HepG2 (cell line): ENCODE results near the gene COL4A2. TPM values are rescaled to one million over a fixed set of nuclear protein-coding genes. Genes with fewer than 3 reads are reported as not detected.

Experiments
- ATAC-seq: fragments of 200-7000 bp; cut with Tn5 transposase; 3 replicates; pipeline ENCODE4 v1.9.1; 2020; ENCODE audit warnings: mild to moderate bottlenecking, moderate library complexity
- BruUV-seq: library from RNA; stranded (reverse); fragments of 400-500 nt; replicated peaks from 2 replicates; lab custom pipeline; 2021; lab: Mats Ljungman, UMichigan
- CTCF ChIA-PET: fragments of 300-600 bp; formaldehyde crosslinking; extraction: SDS; loops from one replicate; lab custom pipeline; 2021; ENCODE audit warnings: low total read pairs, inconsistent platforms, low intra/inter-chr PET ratio; lab: Yijun Ruan, JAX
- POLR2A ChIA-PET: fragments of 350-600 bp; sonication (Branson Sonifier 250); formaldehyde crosslinking; loops from one replicate; lab custom pipeline; 2020; ENCODE audit warnings: antibody characterized with exemption, inconsistent platforms; lab: Yijun Ruan, JAX
- DNase-seq: peaks from one replicate; pipeline ENCODE4 v3.0.0-alpha.2; 2015; ENCODE audit warnings: low spot score
- FAIRE-seq: peaks from 3 replicates; lab custom pipeline; 2011; peaks lifted over from hg19 to GRCh38; lab: Jason Lieb, UNC
- H2AFZ ChIP-seq: one replicate; pipeline ENCODE4 v1.6.1; 2011; ENCODE audit warnings: low read length, inconsistent platforms
- H3K27ac ChIP-seq: fragments of 300-600 bp; 3 replicates; pipeline ENCODE4 v1.8.0; 2011; ENCODE audit warnings: mixed run types, mild to moderate bottlenecking, mixed read lengths, low read length, inconsistent platforms; ENCODE audit not compliant: insufficient read depth; ENCODE audit errors: extremely low read length
- H3K27me3 ChIP-seq, 2 experiments: fragments of 200-600 bp in 1 of 2; 2 replicates in 1 of 2; 3 replicates in 1 of 2; pipeline versions ENCODE4 v1.6.0 to v1.8.0; 2011; ENCODE audit warnings: low read length in 2 of 2, mild to moderate bottlenecking in 2 of 2, moderate library complexity in 2 of 2, inconsistent platforms in 1 of 2; ENCODE audit not compliant: insufficient read depth in 2 of 2, control insufficient read depth in 1 of 2
- H3K36me3 ChIP-seq, 2 experiments: fragments of 200-600 bp in 1 of 2; replicated peaks in 1 of 2; 2 replicates in 1 of 2; 3 replicates in 1 of 2; pipeline versions ENCODE4 v1.5.1 to v1.8.0; 2011; ENCODE audit warnings: low read length in 2 of 2, inconsistent platforms in 1 of 2; ENCODE audit not compliant: insufficient read depth in 2 of 2, control insufficient read depth in 1 of 2
- H3K4me1 ChIP-seq: 2 replicates; pipeline ENCODE4 v1.5.1; 2012; ENCODE audit warnings: low read length, inconsistent platforms; ENCODE audit not compliant: insufficient read depth
- H3K4me2 ChIP-seq: 2 replicates; pipeline ENCODE4 v1.6.0; 2011; ENCODE audit warnings: low read depth, low read length, inconsistent platforms
- H3K4me3 ChIP-seq, 3 experiments: fragments of 200-600 bp in 1 of 3; sonication (generic), shearing (Covaris generic) in 1 of 3; replicated peaks in 1 of 3; 2 replicates each; pipeline ENCODE4 v1.5.1; 2011 to 2016; ENCODE audit warnings: low read length in 3 of 3, inconsistent platforms in 2 of 3, low read depth in 2 of 3, mild to moderate bottlenecking in 2 of 3, control low read depth in 1 of 3, mixed read lengths in 1 of 3; ENCODE audit not compliant: insufficient read depth in 1 of 3
- H3K79me2 ChIP-seq: one replicate; pipeline ENCODE4 v1.6.1; 2011; ENCODE audit warnings: low read length, inconsistent platforms; ENCODE audit not compliant: insufficient read depth
- H3K9ac ChIP-seq: 2 replicates; pipeline ENCODE4 v1.6.0; 2011; ENCODE audit warnings: mild to moderate bottlenecking, low read depth, low read length, inconsistent platforms; ENCODE audit not compliant: insufficient read depth
- H3K9me3 ChIP-seq: 2 replicates; pipeline ENCODE4 v1.5.1; 2012; ENCODE audit warnings: mild to moderate bottlenecking, low read length
- H4K20me1 ChIP-seq: 2 replicates; pipeline ENCODE4 v1.6.0; 2011; ENCODE audit warnings: inconsistent platforms, mild to moderate bottlenecking, low read length, moderate library complexity; ENCODE audit not compliant: insufficient read depth
- ARHGAP35 ChIP-seq: sonication (generic); formaldehyde crosslinking; IDR thresholded peaks from 2 replicates; pipeline ENCODE4 v1.9.0; 2022; ENCODE audit warnings: mild to moderate bottlenecking, inconsistent platforms, moderate library complexity, missing genetic modification reagents, borderline replicate concordance
- CENPT ChIP-seq: sonication (generic); formaldehyde crosslinking; IDR thresholded peaks from 2 replicates; pipeline ENCODE4 v1.8.0; 2022; ENCODE audit warnings: low read depth, mild to moderate bottlenecking, moderate library complexity, missing genetic modification reagents
- EEA1 ChIP-seq: sonication (generic); formaldehyde crosslinking; IDR thresholded peaks from 2 replicates; pipeline ENCODE4 v1.5.1; 2020; ENCODE audit warnings: mild to moderate bottlenecking, missing genetic modification reagents, borderline replicate concordance
- FOXC1 ChIP-seq: sonication (generic); formaldehyde crosslinking; IDR thresholded peaks from 2 replicates; pipeline ENCODE4 v1.8.0; 2022; ENCODE audit warnings: mild to moderate bottlenecking, missing genetic modification reagents, borderline replicate concordance
- NFRKB ChIP-seq: fragments of 450-650 bp; IDR thresholded peaks from 2 replicates; pipeline ENCODE4 v1.6.1; 2017
- PAF1 ChIP-seq: IDR thresholded peaks from 2 replicates; pipeline ENCODE4 v1.6.1; 2016; ENCODE audit warnings: missing genetic modification reagents, missing compliant biosample characterization
- SNAI1 ChIP-seq: sonication (generic); formaldehyde crosslinking; IDR thresholded peaks from 2 replicates; pipeline ENCODE4 v1.5.0; 2020; ENCODE audit warnings: mild to moderate bottlenecking, missing genetic modification reagents, borderline replicate concordance
- TCF7 ChIP-seq: sonication (generic); IDR thresholded peaks from 2 replicates; pipeline ENCODE4 v1.6.1; 2016; ENCODE audit warnings: antibody characterized with exemption, low read depth
- ZFX ChIP-seq: sonication (generic); formaldehyde crosslinking; IDR thresholded peaks from 2 replicates; pipeline ENCODE4 v1.4.0; 2020; ENCODE audit warnings: mild to moderate bottlenecking, low read depth, missing genetic modification reagents, moderate library complexity
- ZNF260 ChIP-seq: sonication (generic); formaldehyde crosslinking; IDR thresholded peaks from 2 replicates; pipeline ENCODE4 v1.4.0; 2020; ENCODE audit warnings: missing genetic modification reagents, low read depth, mild to moderate bottlenecking, borderline replicate concordance
- ZNF629 ChIP-seq: sonication (generic); formaldehyde crosslinking; conservative IDR thresholded peaks from 2 replicates; pipeline ENCODE4 v1.5.0; 2020; ENCODE audit warnings: missing genetic modification reagents
- ZNF749 ChIP-seq: sonication (generic); formaldehyde crosslinking; IDR thresholded peaks from 2 replicates; pipeline ENCODE4 v1.8.0; 2022; ENCODE audit warnings: mild to moderate bottlenecking, missing genetic modification reagents, moderate library complexity, borderline replicate concordance
- ZNF816 ChIP-seq: sonication (generic); formaldehyde crosslinking; IDR thresholded peaks from 2 replicates; pipeline ENCODE4 v1.8.0; 2022; ENCODE audit warnings: missing genetic modification reagents, mild to moderate bottlenecking, borderline replicate concordance
- WGBS: methylation state at CpG from one replicate; pipeline ENCODE4 v1.1.6; 2017; ENCODE audit warnings: low lambda C conversion rate; 5-methylcytosine and 5-hydroxymethylcytosine counted together
- in situ Hi-C: cut with HindIII; loops from 2 replicates; pipeline ENCODE4 v1.10.0; 2017; ENCODE audit warnings: low pct_unique_long_range_greater_than_20kb; ENCODE audit not compliant: extremely low pct_ligation_motif_present
- intact Hi-C: fragments of 100-400 bp; cut with micrococcal nuclease; formaldehyde crosslinking; loops from one replicate; pipeline ENCODE4 v1.10.0; 2022; ENCODE audit not compliant: unreplicated experiment
- polyA plus RNA-seq, 8 experiments: library from polyadenylated mRNA; depleted of rRNA in 3 of 8; stranded (reverse) in 7 of 8; unstranded in 1 of 8; fragments of >200 nt; fragmentation: Illumina TruSeq in 4 of 8; extraction: Trizol in 4 of 8; gene quantifications; 2 replicates each; pipeline versions ENCODE4 v1.2.1 to v1.2.3, GENCODE V29; 2011 to 2016; ENCODE audit warnings: low read depth in 4 of 8, missing spikeins in 1 of 8, mixed read lengths in 1 of 8; ENCODE audit not compliant: insufficient read depth in 1 of 8
- total RNA-seq, 5 experiments: library from RNA; depleted of rRNA; stranded (reverse); fragments of >200 nt; fragmentation: Illumina TruSeq; extraction: Trizol; gene quantifications; 2 replicates each; pipeline ENCODE4 v1.2.3, GENCODE V29; 2016; ENCODE audit warnings: low read depth in 1 of 5
- TF ChIP-seq, protein P1 (sequence below): sonication (generic); formaldehyde crosslinking; IDR thresholded peaks from 2 replicates; pipeline ENCODE4 v1.5.0; 2020; ENCODE audit warnings: mild to moderate bottlenecking, missing genetic modification reagents, moderate library complexity
- TF ChIP-seq, protein P2 (sequence below): IDR thresholded peaks from 2 replicates; pipeline ENCODE4 v1.6.1; 2016; ENCODE audit warnings: missing compliant biosample characterization, missing genetic modification reagents, borderline replicate concordance

COL4A2 gene
- total and polyA plus RNA-seq, 2 of the 13 experiments (the other 11 are each of a cell fraction or from before 2014, with no cell fraction given), result 0.22 to 1.9 TPM

DNA sequence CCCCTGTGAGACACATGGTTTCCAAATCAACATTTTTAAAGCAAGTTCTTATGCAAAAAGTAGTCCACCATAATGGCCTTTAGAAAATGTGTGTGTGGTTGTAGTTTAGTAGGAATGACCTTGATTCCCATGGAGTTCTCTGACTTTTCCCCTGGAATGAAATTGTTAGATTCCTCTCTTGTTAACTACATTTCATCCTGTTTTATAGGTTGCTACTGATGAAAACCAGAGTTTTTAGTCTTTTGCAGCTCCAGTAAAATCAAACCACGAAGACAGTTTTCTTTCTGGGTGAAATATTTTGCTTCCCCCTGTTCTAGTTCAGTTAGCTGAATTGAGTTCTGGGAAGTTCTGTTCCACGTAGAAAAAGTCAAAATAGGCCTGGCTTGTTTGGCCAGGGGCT lies 146.7 kb downstream of the COL4A2 start:
- DNase-seq, result no peak
- Histone ChIP-seq H3K36me3 (no peaks in the 10 kb centered on the region), H3K27me3 (peaks cover 1 to 53% of the 10 kb centered on the region in 2 experiments; a peak in 4 of 5 replicates), H3K4me3 (peak overlapping the region in 1 of 3 experiments; percentile 66; a peak in 2 of 6 replicates), H3K27ac (no peak overlapping the region), H3K9me3 (no peaks in the 10 kb centered on the region), H4K20me1 (no peaks in the 10 kb centered on the region), H3K4me1 (peaks cover 41% of the 10 kb centered on the region), H2AFZ (peak overlapping the region; percentile 6), H3K4me2 (peak overlapping the region; percentile 80), H3K79me2 (no peaks in the 10 kb centered on the region), H3K9ac (no peak overlapping the region)
- ATAC-seq, result no peak
- FAIRE-seq, result no peak
- intact Hi-C loops, result loop anchor here (10.0 kb wide), 2 partner anchors 141 to 261 kb away; partner anchors contain the start of gene ING1
- TF ChIP-seq ZFX (CRISPR knock-in tag), result no peak
- no peak for TF ChIP-seq CENPT
- no peak for TF ChIP-seq ZNF816 (CRISPR knock-in tag)
- no peak for TF ChIP-seq FOXC1 (CRISPR knock-in tag)
- TF ChIP-seq ZNF749 (CRISPR knock-in tag), result no peak
- TF ChIP-seq, protein P1, sequence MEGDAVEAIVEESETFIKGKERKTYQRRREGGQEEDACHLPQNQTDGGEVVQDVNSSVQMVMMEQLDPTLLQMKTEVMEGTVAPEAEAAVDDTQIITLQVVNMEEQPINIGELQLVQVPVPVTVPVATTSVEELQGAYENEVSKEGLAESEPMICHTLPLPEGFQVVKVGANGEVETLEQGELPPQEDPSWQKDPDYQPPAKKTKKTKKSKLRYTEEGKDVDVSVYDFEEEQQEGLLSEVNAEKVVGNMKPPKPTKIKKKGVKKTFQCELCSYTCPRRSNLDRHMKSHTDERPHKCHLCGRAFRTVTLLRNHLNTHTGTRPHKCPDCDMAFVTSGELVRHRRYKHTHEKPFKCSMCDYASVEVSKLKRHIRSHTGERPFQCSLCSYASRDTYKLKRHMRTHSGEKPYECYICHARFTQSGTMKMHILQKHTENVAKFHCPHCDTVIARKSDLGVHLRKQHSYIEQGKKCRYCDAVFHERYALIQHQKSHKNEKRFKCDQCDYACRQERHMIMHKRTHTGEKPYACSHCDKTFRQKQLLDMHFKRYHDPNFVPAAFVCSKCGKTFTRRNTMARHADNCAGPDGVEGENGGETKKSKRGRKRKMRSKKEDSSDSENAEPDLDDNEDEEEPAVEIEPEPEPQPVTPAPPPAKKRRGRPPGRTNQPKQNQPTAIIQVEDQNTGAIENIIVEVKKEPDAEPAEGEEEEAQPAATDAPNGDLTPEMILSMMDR (CRISPR knock-in tag), result no peak
- no peak for TF ChIP-seq EEA1 (CRISPR knock-in tag)
- no peak for TF ChIP-seq NFRKB
- no peak for TF ChIP-seq PAF1 (CRISPR knock-in tag)
- no peak for TF ChIP-seq TCF7
- TF ChIP-seq ZNF629 (CRISPR knock-in tag), result no peak
- no peak for TF ChIP-seq SNAI1 (CRISPR knock-in tag)
- no peak for TF ChIP-seq ARHGAP35 (CRISPR knock-in tag)
- TF ChIP-seq, protein P2, sequence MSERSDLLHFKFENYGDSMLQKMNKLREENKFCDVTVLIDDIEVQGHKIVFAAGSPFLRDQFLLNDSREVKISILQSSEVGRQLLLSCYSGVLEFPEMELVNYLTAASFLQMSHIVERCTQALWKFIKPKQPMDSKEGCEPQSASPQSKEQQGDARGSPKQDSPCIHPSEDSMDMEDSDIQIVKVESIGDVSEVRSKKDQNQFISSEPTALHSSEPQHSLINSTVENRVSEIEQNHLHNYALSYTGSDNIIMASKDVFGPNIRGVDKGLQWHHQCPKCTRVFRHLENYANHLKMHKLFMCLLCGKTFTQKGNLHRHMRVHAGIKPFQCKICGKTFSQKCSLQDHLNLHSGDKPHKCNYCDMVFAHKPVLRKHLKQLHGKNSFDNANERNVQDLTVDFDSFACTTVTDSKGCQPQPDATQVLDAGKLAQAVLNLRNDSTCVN (CRISPR knock-in tag), result no peak
- no peak for TF ChIP-seq ZNF260 (CRISPR knock-in tag)
- in situ Hi-C loops, result no loop called here
- ChIA-PET POLR2A (no interaction called here), CTCF (no interaction called here)
- no TSS peak for BruUV-seq
- WGBS, result 40% methylated on average over 2 of the region's 2 CpGs
